ENCODE measurements around the gene ENOX2.

- TF ChIP-seq CTCF (IDR thresholded peaks at IDR 0.05) (no peak), POLR2A (IDR thresholded peaks at IDR 0.05) (no peak)
Measured at GRCh38 chrX:130799393-130799792, 103.6 kb downstream of the ENOX2 start.

Data from stomach (tissue), 4 donors.